Erythroblast (primary cell): Measurements from ENCODE around the gene SAP130.

Source experiments
- GATA1 ChIP-seq: IDR thresholded peaks from 2 replicates; pipeline ENCODE4 v1.6.1; 2011; ENCODE audit warnings: low read depth, mild to moderate bottlenecking, control low read depth, low read length, moderate library complexity
- POLR2A ChIP-seq: IDR thresholded peaks from 2 replicates; pipeline ENCODE4 v1.6.1; 2011; ENCODE audit warnings: mild to moderate bottlenecking, low read length

DNA sequence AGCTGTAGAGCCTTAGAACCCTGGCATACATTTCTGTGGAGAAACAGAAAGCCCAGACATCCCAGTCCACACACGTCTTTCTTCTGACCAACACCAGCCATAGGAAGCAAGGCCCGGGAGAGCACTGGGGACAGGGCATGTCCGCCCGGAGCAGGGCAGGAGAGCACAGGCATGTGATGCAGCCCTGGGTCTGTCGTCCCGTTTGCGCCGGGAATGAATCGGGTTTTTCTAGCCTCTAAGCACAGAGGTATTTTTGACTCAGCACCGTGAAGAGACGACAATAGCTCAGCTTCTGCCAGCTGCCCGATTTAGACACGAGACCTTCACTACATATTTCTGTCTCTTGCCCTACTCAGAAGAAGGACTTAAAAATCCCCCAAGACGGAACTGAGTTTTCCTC, 134.8 kb downstream of the SAP130 start:
- TF ChIP-seq POLR2A = no peak
- no peak for TF ChIP-seq GATA1
